BJ (cell line): ENCODE results near the gene HJV. TPM values are rescaled to one million over a fixed set of nuclear protein-coding genes. Genes with fewer than 3 reads are reported as not detected.

Experiments used
- CTCF ChIA-PET: fragments of 350-600 bp; formaldehyde crosslinking; extraction: SDS; loops from one replicate; lab custom pipeline; 2021; ENCODE audit warnings: antibody characterized with exemption, inconsistent platforms; lab: Yijun Ruan, JAX
- POLR2A ChIA-PET: fragments of 300-600 bp; sonication (Branson Sonifier 250); formaldehyde crosslinking; extraction: SDS; loops from one replicate; lab custom pipeline; 2021; ENCODE audit warnings: antibody characterized with exemption; lab: Charles Lee
- DNase-seq: peaks from one replicate; pipeline ENCODE4 v3.0.0-alpha.2; 2011; ENCODE audit warnings: low read depth
- H3K27me3 ChIP-seq: 2 replicates; pipeline ENCODE4 v1.6.0; 2011; ENCODE audit warnings: low read length; ENCODE audit not compliant: control insufficient read depth, insufficient read depth
- H3K36me3 ChIP-seq: 2 replicates; pipeline ENCODE4 v1.5.1; 2011; ENCODE audit warnings: low read length; ENCODE audit not compliant: control insufficient read depth, insufficient read depth
- H3K4me3 ChIP-seq: 2 replicates; pipeline ENCODE4 v1.5.1; 2011; ENCODE audit warnings: low read depth, mild to moderate bottlenecking, control low read depth, low read length
- polyA plus RNA-seq: library from polyadenylated mRNA; depleted of rRNA; stranded (reverse); fragments of >200 nt; gene quantifications from 2 replicates; pipeline ENCODE4 v1.2.3, GENCODE V29; 2011
- TF ChIP-seq, protein P1 (sequence below): IDR thresholded peaks from 2 replicates; pipeline ENCODE4 v1.5.1; 2011; ENCODE audit warnings: low read depth, mild to moderate bottlenecking, control low read depth, inconsistent platforms, low read length, moderate library complexity; ENCODE audit not compliant: insufficient read depth

HJV gene
- polyA plus RNA-seq, 1 experiment = not detected

DNA sequence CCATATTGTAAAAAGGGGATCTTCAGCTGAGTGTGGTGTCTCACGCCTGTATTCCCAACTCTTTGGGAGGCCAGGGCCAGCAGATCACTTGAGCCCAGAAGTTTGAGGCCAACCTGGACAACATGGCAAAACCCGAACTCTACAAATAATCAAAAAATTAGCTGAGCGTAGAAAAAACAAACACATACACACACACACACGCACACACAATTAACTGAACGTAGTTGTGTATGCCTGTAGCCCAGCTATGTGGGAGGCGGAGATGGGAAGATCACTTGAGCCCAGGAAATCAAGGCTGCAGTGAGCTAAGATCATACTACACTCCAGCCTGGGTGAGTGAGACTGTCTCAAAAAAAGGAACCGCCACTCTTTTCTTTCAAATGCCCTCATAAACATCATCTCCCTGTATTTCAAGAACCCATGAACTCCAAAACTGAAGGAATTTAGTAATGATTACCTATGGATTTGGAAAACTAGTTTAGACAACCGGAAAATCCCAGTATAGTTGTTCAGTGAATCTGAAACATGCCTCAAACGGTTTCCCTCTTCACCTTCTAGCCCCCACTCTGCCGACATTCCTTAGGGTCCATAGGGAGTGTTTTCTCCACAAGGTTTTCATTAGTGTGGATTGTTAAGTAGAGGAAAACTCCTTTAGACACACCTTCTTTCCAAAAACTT, 29.7 kb downstream of the HJV start:
- TF ChIP-seq, protein P1, sequence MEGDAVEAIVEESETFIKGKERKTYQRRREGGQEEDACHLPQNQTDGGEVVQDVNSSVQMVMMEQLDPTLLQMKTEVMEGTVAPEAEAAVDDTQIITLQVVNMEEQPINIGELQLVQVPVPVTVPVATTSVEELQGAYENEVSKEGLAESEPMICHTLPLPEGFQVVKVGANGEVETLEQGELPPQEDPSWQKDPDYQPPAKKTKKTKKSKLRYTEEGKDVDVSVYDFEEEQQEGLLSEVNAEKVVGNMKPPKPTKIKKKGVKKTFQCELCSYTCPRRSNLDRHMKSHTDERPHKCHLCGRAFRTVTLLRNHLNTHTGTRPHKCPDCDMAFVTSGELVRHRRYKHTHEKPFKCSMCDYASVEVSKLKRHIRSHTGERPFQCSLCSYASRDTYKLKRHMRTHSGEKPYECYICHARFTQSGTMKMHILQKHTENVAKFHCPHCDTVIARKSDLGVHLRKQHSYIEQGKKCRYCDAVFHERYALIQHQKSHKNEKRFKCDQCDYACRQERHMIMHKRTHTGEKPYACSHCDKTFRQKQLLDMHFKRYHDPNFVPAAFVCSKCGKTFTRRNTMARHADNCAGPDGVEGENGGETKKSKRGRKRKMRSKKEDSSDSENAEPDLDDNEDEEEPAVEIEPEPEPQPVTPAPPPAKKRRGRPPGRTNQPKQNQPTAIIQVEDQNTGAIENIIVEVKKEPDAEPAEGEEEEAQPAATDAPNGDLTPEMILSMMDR = no peak
- H3K4me3 ChIP-seq = no peak overlapping the region
- DNase-seq = no peak

DNA sequence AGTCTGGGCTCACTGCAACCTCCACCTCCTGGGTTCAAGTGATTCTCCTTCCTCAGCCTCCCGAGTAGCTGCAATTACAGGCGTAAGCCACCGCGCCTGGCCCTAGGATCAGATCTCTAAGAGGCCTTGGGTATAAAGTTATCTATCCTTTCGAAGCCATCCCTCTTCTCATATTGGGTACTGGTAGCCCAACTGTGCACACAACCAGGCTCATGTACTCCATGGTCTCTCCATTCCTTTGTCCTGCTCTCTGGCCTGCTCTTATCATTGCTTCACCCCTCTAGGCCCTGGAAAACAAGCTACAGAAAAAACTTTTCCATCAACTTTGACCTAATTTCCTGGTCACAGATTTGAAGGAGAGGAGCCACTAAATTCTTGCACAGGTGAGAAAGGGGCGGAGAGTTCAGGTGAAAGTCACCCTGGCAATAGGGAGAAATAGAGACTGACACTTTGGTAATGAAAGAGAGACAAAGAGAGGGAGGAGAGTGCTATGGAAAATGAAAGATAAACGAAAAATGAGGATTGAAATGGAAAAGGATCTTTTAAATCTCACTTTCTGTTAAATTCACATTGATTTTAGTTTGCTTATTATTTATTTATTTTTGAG, 31.2 kb downstream of the HJV start:
- Histone ChIP-seq H3K36me3 (peaks cover 21% of the 10 kb centered on the region), H3K4me3 (no peak overlapping the region), H3K27me3 (no peaks in the 10 kb centered on the region)
- TF ChIP-seq, protein P1 = no peak
- CTCF ChIA-PET = interaction anchor here (1.4 to 12.4 kb wide), 3 partner anchors 12 to 98 kb away, joined by 4 to 117 read pairs (median 5); no protein-coding TSS in a partner anchor
- DNase-seq = no peak
- POLR2A ChIA-PET = interaction anchor here (0.5 to 1.4 kb wide), 3 partner anchors 9 to 47 kb away, joined by 3 to 9 read pairs (median 5); no protein-coding TSS in a partner anchor

More for the DNA sequence above, 29.7 kb downstream of the HJV start:
- peaks cover 21% of the 10 kb centered on the region for H3K36me3 ChIP-seq
- no peaks in the 10 kb centered on the region for H3K27me3 ChIP-seq
- POLR2A ChIA-PET = interaction anchor here (1.1 kb wide), 1 partner anchor 12 kb away, joined by 6 read pairs; no protein-coding TSS in a partner anchor
- CTCF ChIA-PET = interaction anchor here (1.2 to 12.4 kb wide), 4 partner anchors 10 to 100 kb away, joined by 4 to 117 read pairs (median 5); no protein-coding TSS in a partner anchor

DNA sequence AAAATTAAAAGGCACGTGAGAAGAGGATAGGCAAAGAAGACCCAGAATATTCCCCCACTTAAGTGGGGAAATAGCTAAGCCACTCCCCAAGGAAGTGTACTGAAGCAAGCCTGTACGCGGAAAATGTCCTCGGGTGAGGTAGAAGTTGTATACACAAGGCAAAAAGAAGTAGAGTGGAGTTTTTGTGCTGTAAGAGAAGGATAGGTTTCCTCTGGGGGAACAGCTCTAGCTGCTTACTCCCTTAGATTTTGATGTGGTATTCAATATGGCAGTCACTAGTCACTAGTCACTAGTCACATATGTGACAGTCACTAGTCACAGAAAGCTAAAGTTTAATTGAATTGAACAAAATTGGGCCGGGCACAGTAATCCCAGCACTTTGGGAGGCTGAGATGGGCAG, 32.8 kb downstream of the HJV start:
- no peaks in the 10 kb centered on the region for H3K27me3 ChIP-seq
- ChIA-PET POLR2A (interaction anchor here (0.5 to 0.7 kb wide), 3 partner anchors 14 to 130 kb away, joined by 3 to 5 read pairs (median 3); no protein-coding TSS in a partner anchor), CTCF (interaction anchor here (0.9 to 12.4 kb wide), 3 partner anchors 11 to 143 kb away, joined by 3 to 117 read pairs (median 6); partner anchors contain the start of gene NUDT17)
- H3K4me3 ChIP-seq = no peak overlapping the region
- peaks cover 13% of the 10 kb centered on the region for H3K36me3 ChIP-seq
- TF ChIP-seq, protein P1 = no peak
- DNase-seq = no peak

DNA sequence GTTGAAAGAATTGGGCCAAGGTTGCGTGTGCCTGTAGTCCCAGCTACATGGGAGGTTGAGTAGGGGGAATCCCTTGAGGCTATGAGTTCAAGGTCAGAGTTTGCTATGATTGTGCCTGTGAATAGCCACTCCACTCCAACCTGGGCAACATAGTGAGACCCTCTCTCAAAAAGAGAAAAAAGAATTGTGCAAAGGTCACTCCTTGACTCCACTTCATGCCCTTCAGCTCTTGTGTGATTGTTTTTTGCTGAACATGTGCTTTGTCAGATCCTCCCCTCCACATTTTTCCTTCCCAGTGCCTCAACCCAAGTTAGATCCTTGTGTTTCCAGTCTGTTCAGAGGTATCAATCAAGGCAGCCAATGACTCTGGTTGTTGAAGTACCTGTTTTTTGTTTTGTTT, 33.6 kb downstream of the HJV start:
- H3K27me3 ChIP-seq = no peaks in the 10 kb centered on the region
- POLR2A ChIA-PET = interaction anchor here (0.6 kb wide), 1 partner anchor 28 kb away, joined by 3 read pairs; no protein-coding TSS in a partner anchor
- no peak overlapping the region for H3K4me3 ChIP-seq
- CTCF ChIA-PET = interaction anchor here (0.5 to 12.4 kb wide), 4 partner anchors 10 to 142 kb away, joined by 3 to 117 read pairs (median 5); partner anchors contain the start of genes ANKRD34A, NUDT17 and POLR3GL
- TF ChIP-seq, protein P1 = no peak
- peaks cover 5% of the 10 kb centered on the region for H3K36me3 ChIP-seq
- DNase-seq = no peak

DNA sequence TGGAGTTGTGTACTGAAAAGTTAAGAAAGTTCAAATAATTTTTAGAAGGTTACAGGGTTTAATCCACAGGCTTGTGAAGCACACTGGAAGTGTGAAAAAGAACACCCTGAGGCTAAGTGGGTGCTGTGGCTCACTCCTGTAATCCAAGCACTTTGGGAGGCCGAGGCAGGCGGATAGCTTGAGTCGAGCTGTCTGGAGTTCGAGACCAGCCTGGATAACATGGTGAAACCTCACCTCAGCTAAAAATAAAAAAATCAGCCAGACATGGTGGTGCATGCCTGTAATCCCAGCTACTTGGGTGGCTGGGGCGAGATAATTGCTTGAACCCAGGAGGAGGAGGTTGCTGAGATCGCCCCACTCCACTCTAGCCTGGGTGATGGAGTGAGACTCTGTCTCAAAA, 35.0 kb downstream of the HJV start:
- ChIA-PET CTCF (interaction anchor here (1.1 to 12.4 kb wide), 3 partner anchors 9 to 95 kb away, joined by 3 to 117 read pairs (median 3); partner anchors contain the start of genes ANKRD34A and POLR3GL), POLR2A (no interaction called here)

More for the DNA sequence above, 35.0 kb downstream of the HJV start:
- Histone ChIP-seq H3K27me3 (no peaks in the 10 kb centered on the region), H3K4me3 (no peak overlapping the region), H3K36me3 (no peaks in the 10 kb centered on the region)
- TF ChIP-seq, protein P1 = no peak
- DNase-seq = no peak
